NT2/D1 (cell line): ENCODE data around the gene HDAC7.

ENCODE experiments used
- YY1 ChIP-seq: IDR thresholded peaks from 2 replicates; pipeline ENCODE4 v1.6.1; 2011; ENCODE audit not compliant: insufficient read length, insufficient read depth
- ZNF274 ChIP-seq: IDR thresholded peaks from 2 replicates; pipeline ENCODE4 v1.6.1; 2011; ENCODE audit warnings: mild to moderate bottlenecking, low read depth, low read length

DNA sequence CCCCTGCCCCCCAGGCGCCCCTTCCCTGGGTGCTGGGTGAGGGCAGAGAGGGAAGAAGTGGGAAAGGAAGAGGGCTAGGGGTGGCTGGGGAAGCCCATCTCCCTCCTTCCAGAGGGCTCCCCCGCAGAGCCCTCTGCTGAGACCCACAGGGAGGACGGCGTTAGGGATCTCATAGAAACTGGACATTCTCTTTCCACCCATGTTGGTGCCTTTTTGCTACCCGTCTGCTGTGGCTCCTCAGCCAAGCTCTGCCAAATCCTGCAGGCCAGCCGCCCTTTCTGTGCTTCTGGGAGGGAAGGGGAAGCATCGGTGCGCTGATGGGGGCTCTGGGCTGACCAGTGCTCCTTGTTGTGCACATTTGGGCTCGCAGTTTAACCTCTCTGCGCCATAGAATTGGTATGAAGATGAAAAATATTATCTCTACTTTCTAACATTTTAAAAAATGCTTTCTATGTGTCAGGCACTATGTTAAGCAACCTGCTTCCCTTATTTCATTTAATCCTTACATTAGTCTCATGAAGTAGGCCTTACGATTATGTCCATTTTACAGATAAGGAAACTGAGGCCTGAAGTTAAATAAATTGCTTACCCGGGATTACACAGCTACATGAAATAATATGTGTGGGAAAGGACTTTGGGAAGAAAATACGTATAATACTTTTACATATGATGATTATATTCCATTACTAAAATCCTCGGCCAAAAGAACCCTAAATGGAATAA is 45.7 kb downstream of the HDAC7 start:
- TF ChIP-seq ZNF274 (no peak), YY1 (no peak)
